HUDEP-2 (cell line): ENCODE results near the gene DNAL4.

Experiments used
- DNase-seq, 76 experiments: peaks; one replicate each; lab custom pipeline; 2025; ENCODE audit not compliant: unreplicated experiment in 76 of 76; lab: John Stamatoyannopoulos, UW

DNAL4 gene

DNA sequence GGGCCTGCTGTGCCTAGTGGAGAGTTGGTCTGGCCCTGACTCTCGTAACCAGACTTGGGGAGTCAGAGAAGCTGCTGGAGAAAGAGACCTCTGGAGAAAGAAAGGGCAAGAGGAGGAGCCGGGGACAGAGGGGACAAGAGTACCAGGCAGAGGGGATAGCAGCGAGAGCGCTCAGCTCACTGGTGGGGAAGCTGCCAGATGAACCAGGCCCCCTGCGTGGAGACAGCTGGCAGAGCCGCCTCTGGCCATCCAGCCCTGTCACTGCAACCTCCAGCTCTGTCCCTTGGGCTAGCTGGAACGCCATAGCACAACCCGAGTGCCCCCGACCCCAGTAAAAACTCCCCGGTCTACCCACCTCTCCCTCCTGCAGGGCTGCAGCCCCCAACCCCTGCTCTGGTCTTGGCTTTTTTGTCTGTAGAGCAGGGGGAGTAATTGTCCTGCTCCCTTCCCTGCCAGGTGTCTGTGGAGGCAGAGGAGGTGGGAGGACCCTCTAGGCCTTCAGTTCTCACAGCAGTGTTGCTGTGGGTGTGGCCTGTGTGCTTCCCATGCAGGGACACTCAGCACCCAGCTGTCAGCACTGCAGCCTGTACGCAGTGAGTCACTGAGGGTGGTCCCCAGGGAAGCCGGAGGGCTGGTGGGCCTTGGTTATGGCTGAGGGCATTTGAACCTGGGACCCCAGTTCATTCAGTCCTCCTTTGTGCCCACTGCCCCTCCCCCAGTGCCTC is 33.3 kb downstream of the DNAL4 start:
- DNase-seq = no peak

DNA sequence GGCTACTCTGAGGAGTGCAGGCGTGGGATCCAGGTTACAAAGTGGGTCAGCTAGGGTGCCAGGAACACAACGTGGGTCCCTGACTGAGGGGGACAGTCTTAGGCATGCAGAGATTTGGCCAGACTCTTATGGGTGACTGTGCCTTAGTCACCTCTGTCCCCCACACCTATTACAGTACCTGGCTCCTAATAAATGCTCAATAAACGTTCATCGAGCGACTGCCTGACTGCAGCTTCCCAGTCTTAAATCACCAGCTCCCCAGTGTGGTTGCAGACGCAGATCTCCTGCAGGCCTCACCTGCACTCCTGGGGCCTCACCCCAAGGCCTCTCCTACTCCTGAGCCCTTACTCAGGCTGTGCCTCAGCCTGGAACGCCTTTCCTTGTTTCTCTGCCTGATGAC is 34.9 kb downstream of the DNAL4 start:
- DNase-seq = no peak

DNA sequence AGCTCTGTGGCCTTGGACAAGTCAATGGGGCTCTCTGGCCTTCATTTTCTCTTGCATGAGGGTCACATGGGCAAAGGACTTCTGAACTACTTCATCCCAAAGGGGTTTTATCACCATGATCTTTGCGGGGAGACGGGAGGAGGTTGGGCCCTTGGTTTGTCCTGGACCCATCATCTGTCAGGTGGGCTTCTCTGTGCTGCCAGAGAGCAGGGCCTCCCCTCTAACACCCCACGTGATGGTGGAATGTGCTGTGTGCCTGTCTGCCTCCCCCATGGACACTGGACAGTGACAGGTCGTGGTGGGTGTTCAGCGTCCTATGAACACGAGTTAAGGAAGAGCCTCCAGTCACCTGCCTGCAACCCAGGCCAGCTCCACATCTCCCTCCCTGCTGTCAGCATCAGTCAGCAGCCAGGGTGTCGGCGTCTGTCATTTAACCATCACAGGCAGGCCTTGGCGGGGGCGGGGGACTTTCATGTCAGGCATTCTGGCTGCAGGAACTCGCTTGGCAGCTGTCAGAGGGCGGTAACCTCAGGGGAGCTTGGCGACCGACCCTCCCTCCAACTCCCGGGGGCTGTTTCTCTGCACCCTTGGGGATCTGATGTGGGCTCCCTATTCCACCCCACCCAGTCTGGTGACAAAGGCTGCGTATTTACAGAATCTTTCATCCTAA is 35.5 kb downstream of the DNAL4 start:
- DNase-seq = no peak

DNA sequence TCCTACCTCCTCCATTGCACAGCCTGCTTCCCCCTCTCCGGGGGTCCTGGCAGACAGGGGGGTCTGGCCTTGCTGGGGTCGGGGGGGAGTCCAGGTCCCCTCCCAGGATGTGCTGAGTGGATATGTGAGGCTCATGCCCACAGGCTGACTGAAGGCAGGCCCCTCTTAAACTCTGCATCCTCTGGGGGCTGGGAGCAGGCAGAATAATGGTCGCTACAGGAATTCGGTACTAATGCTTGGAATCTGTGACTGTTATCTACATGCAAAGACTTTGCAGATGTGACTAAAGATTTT is 36.5 kb downstream of the DNAL4 start:
- no peak for DNase-seq

DNA sequence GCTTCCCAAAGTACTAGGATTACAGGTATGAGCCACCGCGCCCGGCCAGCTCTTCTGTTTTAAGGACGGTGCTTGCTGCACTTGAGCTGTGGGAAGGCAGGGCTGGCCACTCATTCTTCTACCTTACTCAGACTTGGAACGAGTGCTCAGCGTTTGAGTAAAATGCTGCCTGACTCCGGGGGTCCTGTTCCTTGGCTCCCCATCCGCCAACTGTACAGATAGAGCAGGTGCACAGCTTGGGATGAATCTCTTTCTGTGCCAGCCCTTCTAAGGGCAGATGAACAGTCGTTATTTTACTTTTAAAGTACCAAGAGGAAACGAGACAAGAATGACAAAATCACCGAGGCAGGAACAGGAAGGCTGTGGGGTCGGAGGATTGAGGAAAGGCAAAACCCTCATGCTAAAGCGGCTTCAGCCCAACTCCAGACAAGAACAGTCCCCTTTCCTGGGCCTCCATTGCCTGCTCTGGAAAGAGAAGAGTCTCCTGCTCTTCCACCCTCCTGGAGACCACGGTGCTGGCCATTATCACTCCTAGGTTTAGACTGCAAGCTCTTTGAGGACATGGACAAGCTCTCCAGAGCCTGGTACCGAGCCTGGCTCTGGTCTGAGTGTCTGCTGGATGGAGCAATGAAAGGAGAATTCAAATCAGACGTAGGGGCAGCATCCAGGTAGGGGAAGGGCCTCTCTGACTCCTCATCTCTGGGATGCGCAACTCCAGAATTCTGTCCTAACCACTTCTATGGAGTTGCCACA is 37.1 kb downstream of the DNAL4 start:
- DNase-seq = no peak

DNA sequence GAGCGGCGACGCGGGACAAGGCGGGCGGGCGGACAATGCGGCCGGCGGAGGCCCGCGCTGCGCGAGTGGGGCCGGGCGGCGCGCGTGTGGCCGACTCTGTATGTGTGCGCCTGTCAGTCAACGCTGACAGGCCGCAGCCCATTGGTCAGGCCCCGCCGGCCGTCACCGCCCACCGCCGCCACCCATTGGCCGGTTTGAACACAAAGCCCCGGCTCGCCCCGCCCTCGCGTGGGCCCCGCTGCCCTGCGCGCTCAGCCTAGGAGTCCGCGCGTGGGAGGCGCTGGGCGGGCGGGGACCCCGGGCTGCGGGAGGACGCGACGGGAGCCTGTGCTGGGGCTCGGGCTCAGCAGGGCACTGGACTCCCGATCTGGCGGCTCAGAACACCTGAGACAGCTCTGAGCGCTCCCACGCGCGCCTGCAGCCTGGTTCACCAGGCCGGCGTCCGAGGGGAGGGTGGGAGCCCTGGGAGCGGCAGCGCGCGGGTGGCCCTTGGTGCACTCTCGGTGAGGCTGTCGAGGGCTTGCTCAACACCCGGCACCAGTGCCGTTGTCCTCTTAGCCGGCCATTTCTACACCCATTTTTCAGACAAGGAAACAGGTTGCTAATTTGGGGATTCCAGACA is 37.9 kb downstream of the DNAL4 start, which contains the start of gene SUN2:
Gene SUN2, minus strand, starts transcription at position 88 of the 622 bp plus-strand sequence. CDS start 3,370 bp downstream, outside the sequence.
- DNase-seq = peak in 74 of 76 experiments; percentile 37 to 91 (median 80)

DNA sequence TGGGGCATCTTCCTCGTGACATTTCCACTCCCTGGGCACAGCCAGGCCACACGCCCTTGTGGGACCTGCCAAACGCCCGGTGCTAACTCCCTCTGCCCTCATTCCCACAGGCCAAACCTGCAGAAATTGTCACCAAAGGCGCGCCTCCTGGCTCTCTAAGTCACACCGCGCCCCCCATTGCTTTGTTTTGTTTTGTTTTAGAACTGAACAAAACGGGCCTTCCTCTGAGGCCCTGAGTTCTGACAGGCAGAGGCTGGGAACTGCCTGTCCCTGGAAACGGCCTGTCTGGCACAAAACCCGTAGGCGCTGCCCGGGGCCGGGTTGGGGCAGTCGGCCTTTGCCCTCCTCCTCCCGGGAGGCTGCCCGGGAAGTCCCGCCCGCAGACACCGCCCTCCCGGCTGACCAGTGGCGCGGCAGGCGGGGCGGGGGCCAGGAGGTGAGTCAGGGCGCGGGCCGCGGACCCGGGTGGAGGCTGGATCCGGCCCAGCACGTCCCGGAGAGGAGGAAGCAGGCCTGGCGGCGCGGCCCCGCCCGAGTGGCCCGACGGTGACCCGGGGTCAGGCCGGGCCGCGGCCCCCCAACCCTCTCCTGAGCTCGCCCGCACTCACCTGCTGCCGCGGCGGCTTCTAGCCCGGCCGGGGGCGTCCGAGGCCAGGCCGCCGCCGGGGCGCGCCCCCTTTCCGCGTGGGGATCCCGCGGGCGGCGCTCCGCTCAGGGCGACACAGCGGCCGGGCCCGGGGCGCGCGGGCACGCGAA is 38.6 kb downstream of the DNAL4 start:
- DNase-seq = peak in 63 of 76 experiments; percentile 10 to 82 (median 55)

DNA sequence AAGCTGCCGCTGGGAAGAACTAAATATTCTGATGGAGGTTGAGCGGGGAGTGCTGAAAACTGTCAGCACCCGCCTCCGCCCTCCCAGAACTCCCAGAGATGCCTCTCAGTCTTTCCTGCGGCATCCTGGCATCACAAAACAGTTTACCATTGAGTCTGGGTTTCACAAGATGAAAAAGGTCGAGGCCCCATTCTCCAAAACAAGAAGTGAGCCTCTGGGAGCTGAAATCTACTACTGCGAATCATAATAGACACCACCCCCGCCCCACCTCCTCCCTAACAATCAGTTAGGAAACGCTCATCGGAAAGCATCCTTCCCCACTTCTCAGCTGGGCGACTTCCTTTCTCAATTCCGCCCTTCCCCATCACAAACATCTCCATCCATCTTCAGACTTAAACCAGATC is 39.2 kb downstream of the DNAL4 start:
- DNase-seq = peak in 3 of 76 experiments; percentile 15 to 37 (median 24)

DNA sequence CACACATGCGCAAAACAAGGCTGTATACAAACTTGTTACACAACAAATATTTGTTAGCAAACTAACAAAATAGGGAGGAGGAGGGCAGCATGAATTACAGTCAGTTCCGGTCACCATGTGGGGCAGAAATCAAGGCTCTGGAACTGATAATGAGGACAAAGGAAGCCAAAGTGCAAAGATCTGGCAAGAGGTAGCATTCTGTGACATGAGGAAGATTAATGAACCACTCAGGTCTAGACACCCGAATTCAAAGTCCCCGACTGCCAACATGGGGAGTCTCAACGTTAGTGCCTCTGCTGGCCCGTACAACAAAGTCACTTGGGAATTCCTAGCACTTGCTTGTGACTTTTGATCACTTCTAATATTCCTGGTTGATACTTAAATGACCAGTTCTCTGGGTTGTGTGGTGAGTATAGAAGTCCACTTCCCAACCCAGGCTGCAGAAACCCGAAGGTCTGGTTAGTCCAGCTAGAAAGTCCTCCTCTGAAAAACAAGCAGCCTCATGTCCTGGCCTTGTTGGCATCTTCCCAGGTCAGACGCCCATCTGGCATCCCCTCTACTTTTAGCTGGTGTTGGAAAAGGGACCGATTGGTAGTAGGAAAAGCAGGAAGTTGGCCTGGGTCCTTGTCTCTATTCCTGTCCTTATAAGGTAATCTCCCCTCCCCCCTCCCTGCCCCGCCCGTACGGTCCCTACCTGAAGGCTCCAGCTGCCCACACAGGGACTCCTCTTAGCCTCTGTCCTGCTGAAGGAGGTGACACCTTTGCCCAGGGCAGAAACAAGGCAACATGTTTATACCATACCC is 39.8 kb downstream of the DNAL4 start:
- no peak for DNase-seq

DNA sequence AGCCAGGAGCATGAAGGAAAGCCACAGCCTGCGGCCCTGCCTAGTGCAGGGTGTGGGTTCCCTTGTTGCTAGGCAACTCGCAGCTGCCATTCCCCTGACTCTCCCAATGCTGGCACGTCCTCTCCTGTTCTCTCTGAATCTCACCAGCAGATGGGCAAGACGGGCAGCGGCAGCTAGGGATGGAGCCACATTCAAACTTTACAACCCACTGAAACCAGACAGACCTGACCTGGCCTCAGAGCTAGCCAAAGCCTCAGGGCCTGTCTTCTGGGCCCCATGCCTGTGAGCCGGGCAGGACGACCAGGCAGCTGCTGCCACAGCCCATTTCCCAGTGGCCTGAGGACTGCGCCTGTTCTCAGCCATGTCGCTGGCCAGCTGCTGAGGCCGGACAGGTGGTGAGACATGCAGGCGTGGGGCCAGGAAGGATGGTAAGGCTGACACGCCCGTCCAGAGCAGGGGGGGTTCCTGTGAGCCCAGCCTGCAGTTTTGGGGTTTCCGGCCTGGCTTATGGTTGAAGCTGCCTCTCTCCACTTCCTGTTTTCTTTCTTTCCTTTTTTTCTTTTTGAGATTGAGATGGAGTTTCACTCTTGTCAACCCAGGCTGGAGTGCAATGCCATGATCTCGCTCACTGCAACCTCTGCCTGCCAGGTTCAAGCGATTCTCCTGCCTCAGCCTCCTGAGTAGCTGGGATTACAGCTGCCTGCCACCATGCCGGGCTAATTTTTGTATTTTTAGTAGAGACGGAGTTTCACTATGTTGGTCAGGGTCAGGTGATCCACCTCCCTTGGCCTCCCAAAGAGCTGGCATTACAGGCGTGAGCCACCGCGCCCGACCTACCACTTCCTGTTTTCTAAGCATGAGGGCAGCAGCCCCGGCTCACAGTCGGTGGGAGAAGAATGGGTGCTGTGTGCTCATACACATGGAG is 42.3 kb downstream of the DNAL4 start:
- no peak for DNase-seq

DNA sequence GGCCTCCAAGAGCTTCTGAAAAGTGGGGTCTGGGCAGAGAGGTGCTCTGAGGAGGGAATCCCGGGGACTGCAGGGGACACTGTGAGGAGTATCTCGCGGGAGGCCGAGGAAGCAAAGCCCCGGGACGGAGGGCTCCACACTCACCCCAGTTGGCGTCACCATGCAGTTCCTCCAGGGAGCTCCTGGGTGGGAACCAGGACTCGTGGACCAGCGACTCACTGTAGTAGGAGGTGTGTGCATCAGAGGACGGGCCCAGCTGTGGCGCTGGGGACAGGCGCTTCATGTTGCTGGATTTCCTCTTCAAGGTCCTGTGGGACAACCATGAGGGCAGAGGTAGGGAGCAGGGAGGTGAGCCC is 42.9 kb downstream of the DNAL4 start:
- DNase-seq = no peak

DNA sequence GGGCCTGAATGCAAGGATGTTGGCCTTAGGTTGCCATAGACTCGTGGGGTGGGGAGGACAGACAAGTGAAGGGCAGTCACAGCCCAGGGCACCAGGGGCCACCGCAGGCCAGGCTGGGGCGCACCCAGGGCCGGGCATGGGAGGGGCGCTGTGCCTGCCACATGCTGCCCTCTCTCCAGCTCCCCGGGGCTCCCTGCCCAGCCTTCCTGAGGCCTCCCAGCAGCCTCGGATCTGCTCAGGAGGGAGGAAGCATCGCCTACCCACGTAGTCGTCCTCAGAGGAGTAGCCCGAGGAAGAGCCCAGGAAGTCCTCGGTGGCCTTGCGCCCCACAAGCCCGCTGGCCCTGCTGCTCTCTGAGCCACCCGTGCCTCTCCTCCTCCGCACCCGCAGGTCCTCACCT is 43.3 kb downstream of the DNAL4 start:
- no peak for DNase-seq

DNA sequence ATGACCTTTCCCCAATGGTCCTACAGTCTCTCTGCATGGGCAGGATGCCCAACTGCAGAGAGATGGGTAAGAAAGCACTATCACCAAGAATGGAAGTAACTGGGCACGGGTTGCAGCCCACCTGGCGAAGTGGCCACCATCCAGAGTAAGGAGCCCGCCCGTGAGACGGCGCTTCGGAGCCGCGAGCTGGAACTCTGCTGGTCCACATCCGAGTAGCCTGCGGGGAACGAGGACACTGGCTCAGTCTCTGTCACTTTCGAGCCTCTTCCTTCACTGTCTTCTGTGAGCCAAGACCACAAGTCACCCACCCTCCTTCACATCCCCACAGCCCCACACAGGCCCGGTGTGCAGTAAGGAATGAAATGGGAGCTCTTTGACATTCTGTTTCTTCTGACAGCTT is 43.8 kb downstream of the DNAL4 start:
- no peak for DNase-seq

DNA sequence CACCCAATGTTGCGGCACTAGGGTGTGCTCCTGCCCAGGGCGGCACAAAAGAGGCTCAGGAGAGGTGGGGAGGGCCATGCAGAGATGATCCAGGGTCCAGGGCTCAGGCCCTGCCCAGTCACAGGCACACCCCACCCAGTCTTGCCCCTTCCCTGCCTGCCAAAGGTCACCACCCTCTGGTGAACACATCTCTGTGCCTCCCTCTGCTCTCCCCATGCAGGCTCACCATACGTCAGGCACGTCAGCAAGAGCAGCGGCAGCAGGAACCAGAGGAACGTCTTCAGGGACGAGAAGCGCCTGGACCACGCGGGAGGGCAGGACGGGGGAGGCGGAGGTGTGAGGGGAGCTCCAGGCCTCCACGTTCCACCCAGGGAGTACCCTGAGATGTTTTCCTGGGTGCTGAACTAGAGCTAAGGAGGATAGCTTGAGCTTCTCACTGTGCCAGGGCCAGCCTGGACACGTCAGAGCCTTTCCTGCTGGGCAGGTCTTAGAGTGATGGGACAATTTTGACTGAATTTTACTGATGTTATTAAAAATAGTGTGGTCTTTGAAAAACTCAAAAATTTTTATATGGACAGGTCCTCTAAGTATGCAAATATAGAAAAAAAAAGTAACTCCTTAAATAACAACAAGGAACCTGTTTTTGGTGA is 45.3 kb downstream of the DNAL4 start:
- no peak for DNase-seq

DNA sequence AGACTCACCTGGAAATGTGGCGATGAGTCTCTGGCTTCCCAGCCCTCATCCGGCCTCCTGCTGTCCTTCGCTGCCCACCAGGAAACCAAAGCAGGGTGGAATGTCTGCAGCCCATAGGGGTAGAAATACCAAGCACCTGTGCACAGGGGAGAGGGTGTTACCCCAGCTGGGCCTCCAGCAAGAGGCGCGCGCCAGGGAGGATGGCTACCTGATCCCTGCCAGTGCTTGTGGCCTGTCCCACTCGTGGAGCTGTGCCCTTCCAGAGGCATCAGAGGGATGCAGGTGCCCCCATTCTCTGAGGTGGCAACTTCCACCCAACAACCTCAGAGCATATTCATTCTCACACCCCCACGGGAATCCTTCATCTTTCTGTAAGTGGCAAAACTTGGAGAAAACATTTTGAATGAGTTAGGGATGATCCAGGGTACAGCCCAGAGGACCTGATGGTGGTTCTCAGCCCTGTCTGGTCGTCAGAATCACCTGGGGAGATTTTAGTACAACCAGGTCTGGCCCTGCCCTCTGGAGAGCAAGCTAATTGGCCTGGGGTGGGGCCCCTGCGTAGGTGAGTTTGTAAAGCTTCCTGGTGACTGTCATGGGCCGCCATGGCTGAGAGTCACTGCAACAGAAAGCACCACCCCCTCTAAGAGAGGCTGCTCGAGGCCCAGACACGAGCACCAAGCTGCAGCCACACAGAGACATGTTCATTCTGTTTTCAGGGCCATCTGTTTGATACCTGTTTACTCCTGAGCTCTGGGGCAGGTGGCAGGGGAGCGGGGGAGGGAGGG is 48.1 kb downstream of the DNAL4 start:
- no peak for DNase-seq

DNA sequence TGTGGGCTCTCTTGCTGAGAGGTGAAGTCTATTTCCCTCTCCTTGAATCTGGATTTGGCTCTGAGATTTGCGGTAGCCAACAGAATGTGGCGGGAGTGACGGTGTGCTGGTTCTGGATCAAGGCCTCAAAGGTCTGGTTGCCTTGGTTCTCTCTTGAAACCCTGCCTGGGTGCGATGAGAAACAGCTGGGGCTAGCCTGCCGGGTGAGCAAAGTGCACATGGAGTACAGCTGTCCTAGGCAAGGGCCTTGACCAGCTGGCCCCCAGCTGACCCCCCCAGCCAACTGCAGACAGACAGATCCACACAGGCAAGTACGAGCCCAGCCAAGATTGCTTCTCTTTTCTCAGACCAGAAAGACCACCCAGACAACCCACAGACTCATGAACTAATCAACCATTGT is 49.0 kb downstream of the DNAL4 start:
- no peak for DNase-seq

DNA sequence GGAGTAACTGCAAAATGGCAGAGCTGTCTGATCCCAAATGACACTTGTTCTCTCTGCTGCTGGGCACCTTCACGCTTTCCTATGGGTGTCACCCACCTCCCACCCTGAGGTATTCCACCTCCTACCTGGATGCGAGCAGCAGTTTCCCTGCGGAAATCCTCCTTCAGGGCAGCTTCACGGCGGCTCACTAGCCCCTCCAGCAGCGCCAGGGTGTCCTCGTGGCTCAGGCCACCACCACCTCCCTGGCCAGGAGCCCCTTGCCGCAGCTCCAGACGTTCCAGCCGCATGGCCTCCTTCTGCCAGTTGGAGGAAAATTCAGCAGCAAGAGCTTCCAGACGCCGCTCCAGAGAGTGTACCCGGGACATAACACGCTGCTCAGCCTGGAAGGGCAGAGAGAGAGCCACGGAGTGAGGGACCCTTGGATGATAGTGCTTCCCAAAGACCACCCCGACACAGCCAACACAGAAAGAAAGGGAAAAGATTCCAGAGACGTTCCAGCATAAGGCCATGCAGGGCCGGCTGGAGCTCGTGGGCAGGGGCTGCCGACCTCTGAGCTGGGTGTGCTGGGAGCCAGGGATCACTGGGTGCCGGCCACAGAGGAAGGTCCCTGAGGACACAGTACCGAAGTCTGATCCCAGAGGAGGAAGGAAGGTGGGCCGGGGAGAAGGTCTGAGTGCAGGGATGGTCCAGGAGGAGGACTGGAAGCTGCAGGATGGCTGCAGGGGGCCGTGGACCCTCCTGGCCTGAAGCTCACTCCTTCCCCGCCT is 51.6 kb downstream of the DNAL4 start:
- no peak for DNase-seq
